Inflammatory macrophage treated with lipopolysaccharide for 1 hour (primary cell): Measurements from ENCODE around the gene ALMS1.
"Not testable (repeated sequence)": the region's sequence is repeated elsewhere in the genome, so short reads cannot be mapped to it uniquely, and the experiment has no call there.

Experiments
- DNase-seq, 2 donors: peaks; one replicate each; pipeline ENCODE4 v3.0.0-alpha.2; 2020 to 2022

ALMS1 gene

DNA sequence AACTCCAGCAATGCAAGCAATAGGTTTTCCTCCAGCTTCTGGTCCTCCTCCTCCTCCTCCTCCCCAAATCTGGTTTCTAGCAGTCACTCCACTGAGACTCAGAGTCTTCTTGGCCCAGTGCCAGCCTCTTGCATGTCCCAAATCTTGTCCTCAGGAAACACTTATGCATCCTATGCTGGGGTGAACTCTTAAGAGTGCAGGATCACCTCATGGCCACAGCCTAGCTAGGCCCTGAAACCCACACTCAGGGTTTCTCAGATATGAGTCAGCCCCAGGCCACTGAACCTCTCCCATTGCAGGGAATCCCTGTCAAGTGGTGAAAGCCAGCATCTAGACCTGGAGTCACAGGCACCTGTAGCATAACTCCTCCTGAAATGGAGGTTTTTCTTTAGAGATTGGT, 238.4 kb downstream of the ALMS1 start:
- DNase-seq, result not testable (repeated sequence)

DNA sequence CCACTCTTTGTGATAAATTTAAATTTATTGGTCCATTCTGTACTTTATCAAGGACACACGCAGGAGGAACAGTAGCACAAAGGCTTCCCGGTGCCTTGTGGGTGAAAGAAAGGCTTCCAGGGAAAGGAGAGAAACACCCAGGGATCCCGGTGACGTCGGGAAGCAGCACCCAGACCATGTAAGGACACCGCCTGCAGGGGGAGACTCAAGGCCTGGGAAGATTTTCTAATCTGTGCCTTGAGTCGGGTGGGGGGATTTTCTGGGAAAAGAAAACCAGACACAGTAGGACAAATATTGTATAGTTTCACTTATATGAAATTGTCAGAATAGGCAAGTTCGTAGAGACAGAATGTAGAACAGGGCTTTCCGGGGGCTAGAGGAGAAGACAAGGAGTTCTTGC, 239.0 kb downstream of the ALMS1 start:
- not testable (repeated sequence) for DNase-seq

DNA sequence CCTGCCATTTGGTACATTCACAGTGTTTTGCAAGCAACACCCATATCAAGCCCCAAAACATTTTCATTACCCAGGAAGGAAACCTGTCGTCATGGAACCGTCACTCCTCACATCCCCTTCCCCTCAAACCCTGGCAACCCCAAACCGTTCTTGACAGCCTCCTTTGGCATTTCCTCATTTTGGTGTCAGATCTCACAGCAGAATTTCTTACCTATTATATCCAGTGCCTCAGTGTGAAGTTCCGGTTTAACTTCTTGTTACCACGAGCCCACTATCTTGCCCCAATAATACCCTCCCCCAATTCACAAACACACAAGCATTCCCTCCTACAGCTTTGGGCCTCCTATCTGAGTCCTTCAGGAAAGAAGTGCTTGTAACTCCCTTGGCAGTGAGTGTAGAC, 240.6 kb downstream of the ALMS1 start:
- DNase-seq, result not testable (repeated sequence)

DNA sequence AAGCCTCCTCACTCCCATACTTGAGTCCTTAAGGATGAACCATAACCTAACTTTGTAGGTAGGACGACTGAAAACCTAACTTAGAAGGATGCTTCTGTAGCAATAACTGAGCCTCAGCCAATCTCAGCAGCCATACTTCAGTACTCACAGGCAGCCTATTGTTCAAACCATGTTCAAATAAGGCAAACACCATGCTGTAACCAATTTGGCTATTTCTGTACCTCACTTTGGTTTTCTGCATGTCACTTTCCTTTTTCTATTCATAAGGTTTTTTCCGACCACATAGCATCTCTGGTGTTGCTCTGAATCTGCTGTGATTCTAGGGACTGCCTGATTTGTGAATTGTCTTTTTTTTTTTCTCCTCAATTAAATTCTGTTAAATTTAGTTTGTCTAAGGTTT, 242.9 kb downstream of the ALMS1 start:
- not testable (repeated sequence) for DNase-seq

DNA sequence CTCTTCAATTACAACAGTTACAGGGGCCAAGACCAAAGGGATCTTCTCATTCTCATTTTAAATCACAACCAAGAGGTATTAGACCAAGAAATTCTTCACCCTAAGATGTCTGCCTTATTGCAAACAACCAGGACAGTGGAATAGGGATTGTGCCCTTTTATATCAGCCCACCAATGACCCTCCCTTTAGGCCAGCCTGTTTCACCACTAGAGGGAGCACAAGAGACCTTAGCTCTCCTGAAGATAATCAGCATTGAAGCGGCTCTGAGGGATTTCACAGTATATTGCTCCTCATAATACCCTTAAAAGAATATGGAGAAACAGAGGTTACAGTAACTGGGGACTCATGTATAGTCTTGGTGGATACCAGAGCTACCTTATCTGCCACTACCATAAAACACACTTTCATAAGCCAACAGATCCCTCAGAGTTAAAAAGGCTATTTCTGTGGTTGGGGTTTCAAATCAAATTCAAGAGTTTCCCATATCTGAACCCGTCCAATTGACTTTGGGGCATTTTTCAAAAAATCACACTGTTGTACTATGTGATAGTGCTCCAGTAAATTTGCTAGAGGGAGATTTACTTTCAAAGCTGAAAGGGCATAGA, 245.1 kb downstream of the ALMS1 start:
- DNase-seq, result peak in 1 of 2 donors; percentile 12

DNA sequence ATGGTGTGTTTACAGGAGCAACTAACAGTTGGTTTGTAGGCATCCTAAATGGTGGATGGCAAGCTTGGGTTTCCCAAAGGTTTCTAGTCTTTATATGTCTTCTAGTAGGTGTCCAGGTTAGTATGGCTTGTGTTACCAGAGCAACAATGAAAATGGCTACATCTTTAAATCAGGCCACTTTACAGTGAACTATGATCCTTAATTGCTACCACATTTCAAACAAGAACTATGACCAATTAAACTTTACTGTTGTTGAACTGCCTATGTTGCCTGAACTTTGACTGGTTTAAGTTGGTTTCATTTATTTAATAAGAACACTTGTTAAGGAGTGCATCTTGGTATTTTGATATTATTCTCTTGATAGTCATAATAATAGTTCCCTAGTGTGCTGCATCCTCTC, 251.3 kb downstream of the ALMS1 start:
- not testable (repeated sequence) for DNase-seq

- no peak for DNase-seq
Observed at GRCh38 chr2:73638429-73638828, 252.8 kb downstream of the ALMS1 start.

GRCh38 chr2:73640511-73640911, 254.9 kb downstream of the ALMS1 start:
- DNase-seq, result no peak

- DNase-seq, result no peak
Observed at GRCh38 chr2:73640946-73641766, 255.5 kb downstream of the ALMS1 start.

GRCh38 chr2:73641767-73642062, 256.1 kb downstream of the ALMS1 start:
- no peak for DNase-seq

DNA sequence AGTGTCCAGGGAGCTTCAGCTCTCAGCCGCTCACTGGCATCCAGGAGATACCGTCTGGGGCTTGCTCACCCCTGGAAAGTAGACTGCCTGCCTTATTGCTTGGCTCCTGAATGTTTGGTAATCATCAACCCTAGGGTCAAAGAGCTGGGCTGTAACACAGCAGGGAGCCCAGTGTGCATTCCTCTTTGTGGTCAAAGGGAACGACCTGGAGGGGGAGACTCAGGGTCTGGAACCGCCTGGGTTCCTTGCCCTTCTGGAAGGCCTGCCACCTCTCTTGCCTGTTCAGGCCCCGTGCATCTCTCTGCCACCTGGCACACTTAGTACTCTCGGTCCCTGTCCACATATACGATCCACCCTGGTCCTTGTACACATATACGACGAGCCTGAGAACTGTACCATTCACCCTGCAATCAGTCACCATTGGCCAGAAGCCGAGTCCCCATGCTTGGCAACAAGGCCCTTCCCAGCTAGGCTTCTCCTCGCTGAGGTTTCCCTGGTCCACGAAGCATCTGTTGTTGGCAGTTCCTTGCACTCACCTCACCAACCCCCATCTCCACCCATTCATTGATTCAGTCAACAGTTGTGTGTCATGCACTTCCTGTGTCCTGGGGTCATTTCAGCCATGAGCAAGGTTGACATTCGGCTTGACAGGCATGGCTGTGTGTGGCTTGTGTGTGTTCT, 256.8 kb downstream of the ALMS1 start, which contains the start of gene NAT8:
Gene NAT8 (minus strand): TSS at position 85 of the 681 bp plus-strand sequence. CDS start 794 bp downstream, outside the sequence.
- DNase-seq, result no peak

GRCh38 chr2:73647690-73648089, 262.1 kb downstream of the ALMS1 start:
- DNase-seq, result not testable (repeated sequence)

GRCh38 chr2:73651591-73652230, 266.1 kb downstream of the ALMS1 start:
- DNase-seq, result no peak

- no peak for DNase-seq
Observed at GRCh38 chr2:73652348-73652747, 266.7 kb downstream of the ALMS1 start.

GRCh38 chr2:73654175-73654574, 268.5 kb downstream of the ALMS1 start:
- DNase-seq, result no peak
